HG03460 (cell line): ENCODE data around the gene SRM.
"Not testable (repeated sequence)": the region's sequence is repeated elsewhere in the genome, so short reads cannot be mapped to it uniquely, and the experiment has no call there.

Source experiments
- ATAC-seq: cut with Tn5 transposase; IDR thresholded peaks from one replicate; pipeline ENCODE4 v1.9.1; 2021; ENCODE audit not compliant: unreplicated experiment

SRM gene

DNA sequence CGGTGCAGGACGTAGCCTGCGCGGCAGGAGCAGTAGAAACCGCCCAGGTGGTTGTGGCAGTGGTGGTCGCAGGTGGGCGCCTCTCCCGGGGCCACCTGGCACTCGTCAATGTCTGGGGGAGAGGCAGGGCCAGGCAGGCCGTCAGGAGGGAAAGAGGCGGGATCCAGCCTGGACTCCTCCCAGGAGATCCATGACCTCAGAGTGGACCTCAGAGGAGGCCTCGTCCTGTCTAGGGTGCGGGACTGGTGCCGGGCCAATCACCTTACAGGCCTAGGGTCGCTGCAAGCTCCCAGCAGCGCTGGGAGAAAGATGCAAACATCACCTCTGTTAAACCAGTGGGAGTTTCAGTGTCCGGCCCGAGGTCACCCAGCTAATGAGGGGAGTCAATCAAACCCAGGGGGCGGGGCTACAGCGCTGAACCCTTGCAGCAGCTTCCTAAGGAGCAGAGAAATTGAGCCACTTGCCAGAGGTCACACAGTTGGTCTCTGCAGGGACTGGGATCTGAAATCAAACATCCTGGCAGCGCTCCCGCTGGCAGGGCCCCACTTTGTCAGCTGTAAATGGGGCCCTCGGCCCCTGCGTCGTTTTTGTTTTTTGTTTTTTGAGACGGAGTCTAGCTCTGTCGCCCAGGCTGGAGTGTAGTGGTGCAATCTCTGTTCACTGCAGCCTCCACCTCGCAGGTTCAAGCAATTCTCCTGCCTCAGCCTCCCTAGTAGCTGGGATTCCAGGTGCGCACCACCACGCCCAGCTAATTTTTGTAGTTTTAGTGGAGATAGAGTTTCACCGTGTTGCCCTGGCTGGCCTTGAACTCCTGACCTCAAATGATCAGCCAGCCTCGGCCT, 14.2 kb downstream of the SRM start:
- no peak for ATAC-seq

GRCh38 chr1:11044849-11045427, 14.9 kb downstream of the SRM start:
- no peak for ATAC-seq

- no peak for ATAC-seq
These were observed 15.6 kb downstream of the SRM start for GRCh38 chr1:11044086-11044848.

- no peak for ATAC-seq
These were observed 16.6 kb downstream of the SRM start for GRCh38 chr1:11042995-11043874.

DNA sequence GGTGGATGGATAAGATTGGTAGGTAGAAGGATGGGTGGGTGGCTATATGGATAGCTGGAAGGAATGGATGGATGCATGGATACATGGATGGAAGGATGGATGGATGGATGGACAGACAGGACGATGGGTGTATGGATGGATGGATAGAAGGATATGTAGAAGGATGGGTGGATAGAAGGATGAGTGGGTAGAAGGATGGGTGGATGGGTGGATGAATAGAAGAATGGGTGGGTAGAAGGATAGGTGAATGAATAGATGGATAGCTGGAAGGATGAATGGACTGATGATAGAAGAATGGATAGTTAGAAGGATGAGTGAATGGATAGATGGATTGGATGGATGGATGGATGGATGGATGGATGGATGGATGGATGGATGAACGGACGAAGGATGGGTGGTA, 17.8 kb downstream of the SRM start:
- ATAC-seq = no peak

- no peak for ATAC-seq
These were observed 18.8 kb downstream of the SRM start for GRCh38 chr1:11041048-11041447.

GRCh38 chr1:11040105-11040429, 19.8 kb downstream of the SRM start:
- not testable (repeated sequence) for ATAC-seq

DNA sequence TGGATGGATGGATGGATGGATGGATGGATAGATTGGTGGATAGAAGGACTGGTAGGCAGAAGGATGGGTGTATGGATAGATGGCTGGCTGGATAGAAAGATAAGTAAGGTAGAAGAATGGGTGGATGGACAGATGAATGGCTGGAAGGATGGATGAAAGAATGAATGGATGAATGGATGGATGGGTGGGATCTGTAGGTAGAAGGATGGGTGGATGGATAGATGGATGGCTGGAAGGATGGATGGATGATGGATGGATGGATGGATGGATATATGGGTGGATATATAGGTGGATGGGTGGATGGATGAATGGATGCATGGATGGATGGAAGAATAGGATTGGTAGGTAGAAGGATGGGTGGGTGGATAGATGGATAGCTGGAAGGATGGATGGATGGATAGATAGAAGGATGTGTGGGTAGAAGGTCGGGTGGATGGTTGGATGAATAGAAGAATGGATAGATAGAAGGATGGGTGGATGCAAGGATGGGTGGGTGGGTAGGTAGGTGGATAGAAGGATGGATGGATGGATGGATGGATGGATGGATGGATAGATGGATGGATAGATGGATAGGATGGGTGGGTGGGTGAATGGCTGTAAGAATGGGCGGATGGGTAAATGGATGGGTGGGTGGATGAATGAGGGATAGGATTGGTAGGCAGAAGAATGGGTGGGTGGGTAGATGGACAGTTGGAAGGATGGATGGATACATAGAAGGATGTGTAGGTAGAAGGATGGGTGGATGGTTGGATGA, 20.3 kb downstream of the SRM start:
- no peak for ATAC-seq

- no peak for ATAC-seq
These were observed 22.1 kb downstream of the SRM start for GRCh38 chr1:11037740-11038182.

- ATAC-seq = not testable (repeated sequence)
These were observed 22.6 kb downstream of the SRM start for GRCh38 chr1:11037019-11037739.

GRCh38 chr1:11031624-11032262, 28.1 kb downstream of the SRM start:
- no peak for ATAC-seq

GRCh38 chr1:11030865-11031264, 29.0 kb downstream of the SRM start:
- ATAC-seq = no peak

GRCh38 chr1:11028018-11028417, 31.8 kb downstream of the SRM start:
- ATAC-seq = no peak

GRCh38 chr1:11027316-11027715, 32.5 kb downstream of the SRM start:
- ATAC-seq = no peak

- no peak for ATAC-seq
These were observed 32.9 kb downstream of the SRM start for GRCh38 chr1:11026903-11027302.

DNA sequence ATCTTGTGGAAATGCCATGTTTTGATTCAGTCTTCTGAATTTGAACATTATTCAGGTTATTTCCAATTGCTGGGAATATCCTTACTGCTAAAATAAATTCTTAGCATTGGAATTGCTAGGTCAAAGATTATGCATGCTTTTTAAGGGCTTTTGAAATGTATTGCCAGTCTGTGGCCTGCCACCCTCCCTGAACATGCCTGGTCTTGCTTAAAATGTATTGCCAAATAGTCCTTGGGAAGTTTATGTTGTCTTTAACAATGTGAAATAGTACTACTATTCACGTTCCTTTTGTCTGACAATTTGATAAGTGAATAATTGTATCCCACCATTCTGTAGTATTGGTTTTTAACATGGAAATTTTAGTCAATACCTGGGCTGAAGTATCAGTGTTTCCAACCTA, 33.8 kb downstream of the SRM start:
- no peak for ATAC-seq

DNA sequence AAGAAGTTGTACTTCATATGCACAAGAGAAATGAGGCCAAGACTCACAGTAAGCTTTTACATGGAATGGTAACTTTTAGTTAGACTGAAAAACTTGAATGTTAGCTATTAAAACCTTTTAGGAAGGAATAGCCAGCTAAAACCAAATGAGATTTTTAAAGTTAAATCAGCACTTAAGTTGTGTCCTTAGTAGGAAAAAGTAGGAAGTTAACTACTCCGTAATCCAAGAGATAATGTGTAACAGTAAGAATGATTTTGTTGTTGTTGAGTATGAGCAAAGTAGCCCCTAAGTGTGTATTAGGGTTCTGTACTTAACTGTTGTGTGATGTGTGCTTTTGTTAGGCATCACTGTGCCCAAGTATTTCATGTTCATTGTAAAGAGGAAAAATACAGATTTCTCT, 34.2 kb downstream of the SRM start:
- no peak for ATAC-seq

- ATAC-seq = no peak
These were observed 35.0 kb downstream of the SRM start for GRCh38 chr1:11024874-11025203.

- ATAC-seq = no peak
These were observed 35.5 kb downstream of the SRM start for GRCh38 chr1:11024154-11024873.
